Activated naive CD8-positive, alpha-beta T cell (primary cell): Measurements from ENCODE around the gene EHD3.

Experiments
- H3K27ac Mint-ChIP-seq: one replicate; pipeline ENCODE4 v1.8.0; 2021; ENCODE audit warnings: mixed read lengths
- H3K27me3 Mint-ChIP-seq: one replicate; pipeline ENCODE4 v1.8.0; 2021; ENCODE audit warnings: mixed read lengths
- H3K36me3 Mint-ChIP-seq: one replicate; pipeline ENCODE4 v1.8.0; 2021; ENCODE audit warnings: mixed read lengths
- H3K4me1 Mint-ChIP-seq: one replicate; pipeline ENCODE4 v1.8.0; 2021; ENCODE audit warnings: low read depth, mixed read lengths
- H3K4me3 Mint-ChIP-seq: one replicate; pipeline ENCODE4 v1.8.0; 2021; ENCODE audit warnings: mild to moderate bottlenecking, mixed read lengths
- H3K9me3 Mint-ChIP-seq: one replicate; pipeline ENCODE4 v1.8.0; 2021; ENCODE audit warnings: low read depth, mixed read lengths

EHD3 gene

GRCh38 chr2:31233741-31234682, at the start of gene EHD3:
Gene EHD3 (plus strand): TSS chr2:31234152. CDS start chr2:31234622, 470 bp downstream.
- Mint-ChIP-seq H3K36me3 (no peaks in the 10 kb centered on the region), H3K27ac (no peak within 1 kb of the TSS), H3K9me3 (no peaks in the 10 kb centered on the region), H3K4me1 (peaks cover 19% of the 10 kb centered on the region), H3K4me3 (peak within 1 kb of the TSS; percentile 81), H3K27me3 (peaks cover 3% of the 10 kb centered on the region)

GRCh38 chr2:31187166-31187565, 46.8 kb upstream of the EHD3 start:
- H3K4me3 Mint-ChIP-seq, result no peak overlapping the region
- H3K27ac Mint-ChIP-seq, result no peak overlapping the region
- H3K9me3 Mint-ChIP-seq, result no peaks in the 10 kb centered on the region
- peaks cover 2% of the 10 kb centered on the region for H3K27me3 Mint-ChIP-seq
- H3K36me3 Mint-ChIP-seq, result peaks cover 5% of the 10 kb centered on the region
- no peaks in the 10 kb centered on the region for H3K4me1 Mint-ChIP-seq

- Mint-ChIP-seq H3K27me3 (peaks cover 2% of the 10 kb centered on the region), H3K4me3 (no peak overlapping the region), H3K27ac (no peak overlapping the region), H3K4me1 (no peaks in the 10 kb centered on the region), H3K9me3 (no peaks in the 10 kb centered on the region), H3K36me3 (peaks cover 5% of the 10 kb centered on the region)
These were observed 45.8 kb upstream of the EHD3 start for GRCh38 chr2:31188131-31188530.

GRCh38 chr2:31189141-31189540, 44.8 kb upstream of the EHD3 start:
- Mint-ChIP-seq H3K36me3 (peaks cover 4% of the 10 kb centered on the region), H3K4me1 (no peaks in the 10 kb centered on the region), H3K9me3 (no peaks in the 10 kb centered on the region), H3K27ac (no peak overlapping the region), H3K27me3 (peaks cover 2% of the 10 kb centered on the region), H3K4me3 (no peak overlapping the region)

GRCh38 chr2:31190188-31190587, 43.8 kb upstream of the EHD3 start:
- Mint-ChIP-seq H3K4me1 (no peaks in the 10 kb centered on the region), H3K27ac (no peak overlapping the region), H3K9me3 (no peaks in the 10 kb centered on the region)

GRCh38 chr2:31191931-31192330, 42.0 kb upstream of the EHD3 start:
- Mint-ChIP-seq H3K27ac (no peak overlapping the region), H3K36me3 (peaks cover 2% of the 10 kb centered on the region), H3K4me1 (no peaks in the 10 kb centered on the region), H3K4me3 (no peak overlapping the region), H3K9me3 (no peaks in the 10 kb centered on the region), H3K27me3 (peaks cover 2% of the 10 kb centered on the region)

More at GRCh38 chr2:31190188-31190587, 43.8 kb upstream of the EHD3 start:
- Mint-ChIP-seq H3K27me3 (peaks cover 2% of the 10 kb centered on the region), H3K4me3 (no peak overlapping the region), H3K36me3 (peaks cover 2% of the 10 kb centered on the region)

GRCh38 chr2:31192396-31192795, 41.6 kb upstream of the EHD3 start:
- Mint-ChIP-seq H3K36me3 (peaks cover 2% of the 10 kb centered on the region), H3K9me3 (no peaks in the 10 kb centered on the region), H3K27ac (no peak overlapping the region), H3K4me3 (no peak overlapping the region), H3K4me1 (no peaks in the 10 kb centered on the region), H3K27me3 (peaks cover 2% of the 10 kb centered on the region)

DNA sequence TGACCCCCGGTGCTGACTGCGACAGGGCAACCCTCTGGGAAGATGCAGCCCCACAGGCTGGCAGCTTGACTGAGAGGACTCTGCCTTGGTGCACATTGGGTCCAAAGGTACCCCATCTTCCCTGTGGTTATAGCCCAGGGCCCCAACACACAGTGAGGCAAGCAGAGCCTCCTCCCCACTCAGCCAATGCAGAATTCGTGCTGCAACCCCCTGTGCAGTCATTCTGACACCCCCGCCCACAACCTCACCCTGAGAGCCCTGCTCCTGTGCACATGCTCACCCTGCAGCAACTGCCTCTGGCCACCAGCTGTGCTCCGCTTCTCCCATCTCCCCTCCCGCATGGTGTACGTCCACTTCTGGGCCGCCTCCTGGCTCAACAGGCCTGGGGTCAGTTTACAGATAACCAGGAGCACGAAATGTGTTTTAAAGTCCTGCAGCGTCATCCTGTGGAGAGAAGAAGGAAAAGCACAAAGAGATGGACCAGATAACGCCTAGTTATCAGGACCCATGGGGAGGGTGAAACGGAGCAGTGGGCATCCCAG, 41.0 kb upstream of the EHD3 start:
- H3K27ac Mint-ChIP-seq, result no peak overlapping the region
- H3K4me3 Mint-ChIP-seq, result no peak overlapping the region
- H3K36me3 Mint-ChIP-seq, result peaks cover 2% of the 10 kb centered on the region
- no peaks in the 10 kb centered on the region for H3K4me1 Mint-ChIP-seq
- H3K9me3 Mint-ChIP-seq, result no peaks in the 10 kb centered on the region
- H3K27me3 Mint-ChIP-seq, result peaks cover 2% of the 10 kb centered on the region

- Mint-ChIP-seq H3K4me3 (no peak overlapping the region), H3K4me1 (no peaks in the 10 kb centered on the region), H3K27me3 (no peaks in the 10 kb centered on the region), H3K27ac (no peak overlapping the region), H3K36me3 (peaks cover 2% of the 10 kb centered on the region), H3K9me3 (no peaks in the 10 kb centered on the region)
These were observed 40.1 kb upstream of the EHD3 start for GRCh38 chr2:31193806-31194205.

- H3K4me1 Mint-ChIP-seq, result no peaks in the 10 kb centered on the region
- H3K27ac Mint-ChIP-seq, result no peak overlapping the region
- no peaks in the 10 kb centered on the region for H3K36me3 Mint-ChIP-seq
- no peaks in the 10 kb centered on the region for H3K27me3 Mint-ChIP-seq
- H3K4me3 Mint-ChIP-seq, result no peak overlapping the region
- no peaks in the 10 kb centered on the region for H3K9me3 Mint-ChIP-seq
These were observed 37.3 kb upstream of the EHD3 start for GRCh38 chr2:31196622-31197021.

GRCh38 chr2:31197166-31197565, 36.8 kb upstream of the EHD3 start:
- H3K27me3 Mint-ChIP-seq, result no peaks in the 10 kb centered on the region
- no peak overlapping the region for H3K4me3 Mint-ChIP-seq
- no peaks in the 10 kb centered on the region for H3K9me3 Mint-ChIP-seq
- H3K27ac Mint-ChIP-seq, result no peak overlapping the region
- H3K36me3 Mint-ChIP-seq, result no peaks in the 10 kb centered on the region
- no peaks in the 10 kb centered on the region for H3K4me1 Mint-ChIP-seq

GRCh38 chr2:31197669-31198068, 36.3 kb upstream of the EHD3 start:
- no peaks in the 10 kb centered on the region for H3K9me3 Mint-ChIP-seq
- no peak overlapping the region for H3K27ac Mint-ChIP-seq
- no peaks in the 10 kb centered on the region for H3K27me3 Mint-ChIP-seq
- no peaks in the 10 kb centered on the region for H3K4me1 Mint-ChIP-seq
- no peaks in the 10 kb centered on the region for H3K36me3 Mint-ChIP-seq
- H3K4me3 Mint-ChIP-seq, result no peak overlapping the region

GRCh38 chr2:31199206-31199605, 34.7 kb upstream of the EHD3 start:
- Mint-ChIP-seq H3K4me1 (no peaks in the 10 kb centered on the region), H3K36me3 (no peaks in the 10 kb centered on the region), H3K9me3 (no peaks in the 10 kb centered on the region), H3K27me3 (no peaks in the 10 kb centered on the region), H3K4me3 (no peak overlapping the region), H3K27ac (no peak overlapping the region)

- H3K27me3 Mint-ChIP-seq, result peaks cover 2% of the 10 kb centered on the region
- no peak overlapping the region for H3K4me3 Mint-ChIP-seq
- H3K9me3 Mint-ChIP-seq, result no peaks in the 10 kb centered on the region
- no peak overlapping the region for H3K27ac Mint-ChIP-seq
- no peaks in the 10 kb centered on the region for H3K4me1 Mint-ChIP-seq
- no peaks in the 10 kb centered on the region for H3K36me3 Mint-ChIP-seq
These were observed 33.0 kb upstream of the EHD3 start for GRCh38 chr2:31200972-31201371.

DNA sequence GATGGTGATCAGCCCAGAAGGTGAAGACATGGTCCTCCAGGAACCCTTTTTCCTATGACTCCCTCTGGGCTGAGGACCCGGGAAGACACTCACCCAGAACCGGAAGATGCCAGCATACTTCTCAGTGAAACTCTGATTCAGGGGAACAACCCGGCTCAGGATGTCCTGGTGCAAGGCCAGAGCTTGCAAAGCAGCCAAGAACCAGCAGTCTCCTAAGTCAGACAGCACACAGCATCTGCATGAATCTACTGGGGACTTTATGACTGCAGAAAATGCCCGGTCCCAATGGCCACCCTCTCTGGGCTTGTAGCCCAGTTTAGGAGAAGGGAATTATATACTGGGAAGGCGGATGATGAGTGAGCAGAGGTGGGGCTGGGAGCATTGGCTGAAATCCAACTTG, 31.9 kb upstream of the EHD3 start:
- Mint-ChIP-seq H3K27me3 (peaks cover 2% of the 10 kb centered on the region), H3K36me3 (no peaks in the 10 kb centered on the region), H3K4me3 (no peak overlapping the region), H3K4me1 (no peaks in the 10 kb centered on the region), H3K27ac (no peak overlapping the region), H3K9me3 (no peaks in the 10 kb centered on the region)
